ENCODE results near the gene SREBF1. TPM values are rescaled to one million over a fixed set of nuclear protein-coding genes. Genes with fewer than 3 reads are reported as not detected.

Gene SREBF1
- total RNA-seq, 1 experiment from 2014 or later = 298 TPM

DNA sequence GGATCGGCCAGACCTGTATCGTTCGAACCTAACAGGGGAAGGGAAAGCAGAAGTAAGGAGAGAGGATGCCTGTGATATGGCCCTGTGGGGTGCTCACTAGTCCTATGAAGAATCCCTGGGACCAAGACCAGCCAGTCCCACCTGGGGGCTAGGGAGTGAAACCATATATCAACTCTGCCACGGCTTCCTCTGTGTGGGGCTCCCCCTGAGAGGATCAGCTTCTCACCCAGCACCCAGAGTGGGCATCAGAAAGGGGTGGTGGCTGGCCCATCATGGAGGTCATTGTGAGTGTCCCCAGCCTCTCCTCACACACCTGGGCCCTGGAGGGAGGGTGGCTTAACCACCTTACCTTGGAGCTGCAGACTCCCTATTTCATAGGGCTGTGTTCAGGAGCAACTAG is 30.1 kb upstream of the SREBF1 start:
- H3K9ac ChIP-seq (ENCODE audit: low read length) = no peak overlapping the region
- H3K36me3 ChIP-seq (ENCODE audit: control insufficient read depth in 1 of 2, insufficient read depth in 2 of 2, low read length in 2 of 2) = 0 out of 4 replicates have a peak, but pooled peaks cover 0 to 2% of the 10 kb centered on the region in 2 experiments
- H2AFZ ChIP-seq (ENCODE audit: low read depth, low read length, poor library complexity, severe bottlenecking) = no peak overlapping the region
- RAD21 ChIA-PET (ENCODE audit: low non-redundant PET in 1 of 2, low total read pairs in 2 of 2, uncharacterized antibody in 2 of 2, unreplicated experiment in 2 of 2) = no interaction called here
- H3K4me2 ChIP-seq (ENCODE audit: low read length) = no peak overlapping the region
- H3K27me3 ChIP-seq (ENCODE audit: insufficient read depth, low read length) = no peaks in the 10 kb centered on the region
- ATAC-seq (no peak), DNase-seq (ENCODE audit: low read depth, low spot score) (no peak)
- H3K9me2 ChIP-seq (ENCODE audit: insufficient read depth) = no peaks in the 10 kb centered on the region
- no peak overlapping the region for H3K4me3 ChIP-seq (replicated peaks in 1 of 2; ENCODE audit: low read depth in 1 of 2, low read length in 2 of 2)
- no peak overlapping the region for H3K27ac ChIP-seq (ENCODE audit: low read depth, low read length)
- peaks cover 8 to 10% of the 10 kb centered on the region in 2 experiments; a peak in 3 of 4 replicates for H3K4me1 ChIP-seq (ENCODE audit: control insufficient read depth in 1 of 2, insufficient read depth in 2 of 2, low read length in 2 of 2)
- BruUV-seq (replicated peaks) = no TSS peak
- TF ChIP-seq, protein P1, sequence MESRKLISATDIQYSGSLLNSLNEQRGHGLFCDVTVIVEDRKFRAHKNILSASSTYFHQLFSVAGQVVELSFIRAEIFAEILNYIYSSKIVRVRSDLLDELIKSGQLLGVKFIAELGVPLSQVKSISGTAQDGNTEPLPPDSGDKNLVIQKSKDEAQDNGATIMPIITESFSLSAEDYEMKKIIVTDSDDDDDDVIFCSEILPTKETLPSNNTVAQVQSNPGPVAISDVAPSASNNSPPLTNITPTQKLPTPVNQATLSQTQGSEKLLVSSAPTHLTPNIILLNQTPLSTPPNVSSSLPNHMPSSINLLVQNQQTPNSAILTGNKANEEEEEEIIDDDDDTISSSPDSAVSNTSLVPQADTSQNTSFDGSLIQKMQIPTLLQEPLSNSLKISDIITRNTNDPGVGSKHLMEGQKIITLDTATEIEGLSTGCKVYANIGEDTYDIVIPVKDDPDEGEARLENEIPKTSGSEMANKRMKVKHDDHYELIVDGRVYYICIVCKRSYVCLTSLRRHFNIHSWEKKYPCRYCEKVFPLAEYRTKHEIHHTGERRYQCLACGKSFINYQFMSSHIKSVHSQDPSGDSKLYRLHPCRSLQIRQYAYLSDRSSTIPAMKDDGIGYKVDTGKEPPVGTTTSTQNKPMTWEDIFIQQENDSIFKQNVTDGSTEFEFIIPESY (IDR thresholded peaks at IDR 0.05; ENCODE audit: extremely low read depth, insufficient replicate concordance, low read length) = no peak
- TF ChIP-seq, protein P2, sequence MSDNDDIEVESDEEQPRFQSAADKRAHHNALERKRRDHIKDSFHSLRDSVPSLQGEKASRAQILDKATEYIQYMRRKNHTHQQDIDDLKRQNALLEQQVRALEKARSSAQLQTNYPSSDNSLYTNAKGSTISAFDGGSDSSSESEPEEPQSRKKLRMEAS (IDR thresholded peaks at IDR 0.05) = no peak
- no peak for TF ChIP-seq CEBPB (IDR thresholded peaks at IDR 0.05; ENCODE audit: low read depth)
- no peaks in the 10 kb centered on the region for H3K79me2 ChIP-seq (ENCODE audit: insufficient read depth, low read length)
- CTCF ChIA-PET = no interaction called here
- H3K9me3 ChIP-seq (ENCODE audit: control insufficient read depth in 1 of 2, insufficient read depth in 1 of 2, low read depth in 1 of 2, low read length in 2 of 2) = no peaks in the 10 kb centered on the region
- intact Hi-C loops (cut with micrococcal nuclease) = loop anchor here (10.0 kb wide), 1 partner anchor 512 kb away; no protein-coding TSS in a partner anchor
- no peaks in the 10 kb centered on the region for H4K20me1 ChIP-seq (ENCODE audit: insufficient read depth)
- POLR2A ChIA-PET = no interaction called here

DNA sequence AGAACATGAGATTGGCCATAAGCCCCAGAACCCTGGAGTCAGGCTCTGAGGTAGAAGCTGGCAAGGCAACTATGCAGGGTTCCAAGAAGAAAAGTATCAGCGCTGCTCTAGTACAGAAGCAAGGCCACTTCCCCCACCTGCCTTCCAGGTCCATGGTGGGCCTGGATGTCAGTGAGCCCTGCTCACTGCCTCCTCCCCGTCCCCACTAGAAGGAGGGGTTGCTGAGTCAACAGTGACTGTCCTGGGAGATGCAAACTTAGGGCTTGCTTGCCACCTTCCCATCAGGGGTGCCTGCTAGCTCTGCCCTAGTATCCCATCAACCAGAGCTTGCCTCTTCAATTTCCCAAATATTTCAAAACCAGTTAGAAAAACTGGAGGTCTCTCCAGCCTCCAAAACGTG is 29.6 kb upstream of the SREBF1 start:
- Histone ChIP-seq H3K79me2 (ENCODE audit: insufficient read depth, low read length) (no peaks in the 10 kb centered on the region), H3K27ac (ENCODE audit: low read depth, low read length) (no peak overlapping the region), H3K36me3 (ENCODE audit: control insufficient read depth in 1 of 2, insufficient read depth in 2 of 2, low read length in 2 of 2) (0 out of 4 replicates have a peak, but pooled peaks cover 0 to 2% of the 10 kb centered on the region in 2 experiments), H3K4me3 (replicated peaks in 1 of 2; ENCODE audit: low read depth in 1 of 2, low read length in 2 of 2) (no peak overlapping the region), H4K20me1 (ENCODE audit: insufficient read depth) (no peaks in the 10 kb centered on the region), H2AFZ (ENCODE audit: low read depth, low read length, poor library complexity, severe bottlenecking) (no peak overlapping the region), H3K9me3 (ENCODE audit: control insufficient read depth in 1 of 2, insufficient read depth in 1 of 2, low read depth in 1 of 2, low read length in 2 of 2) (no peaks in the 10 kb centered on the region), H3K9me2 (ENCODE audit: insufficient read depth) (no peaks in the 10 kb centered on the region), H3K27me3 (ENCODE audit: insufficient read depth, low read length) (no peaks in the 10 kb centered on the region), H3K9ac (ENCODE audit: low read length) (no peak overlapping the region), H3K4me2 (ENCODE audit: low read length) (no peak overlapping the region), H3K4me1 (ENCODE audit: control insufficient read depth in 1 of 2, insufficient read depth in 2 of 2, low read length in 2 of 2) (peaks cover 8 to 10% of the 10 kb centered on the region in 2 experiments; a peak in 3 of 4 replicates)
- ChIA-PET RAD21 (ENCODE audit: low non-redundant PET in 1 of 2, low total read pairs in 2 of 2, uncharacterized antibody in 2 of 2, unreplicated experiment in 2 of 2) (no interaction called here), POLR2A (no interaction called here), CTCF (no interaction called here)
- ATAC-seq (no peak), DNase-seq (ENCODE audit: low read depth, low spot score) (no peak)
- intact Hi-C loops (cut with micrococcal nuclease) = loop anchor here (10.0 kb wide), 1 partner anchor 512 kb away; no protein-coding TSS in a partner anchor
- BruUV-seq (replicated peaks) = no TSS peak
- TF ChIP-seq SRF (IDR thresholded peaks at IDR 0.05; ENCODE audit: low read depth) (no peak), JUND (IDR thresholded peaks at IDR 0.05) (no peak), CBX3 (IDR thresholded peaks at IDR 0.05; ENCODE audit: low read depth) (no peak), FOSL1 (IDR thresholded peaks at IDR 0.05; ENCODE audit: low read depth) (no peak), POLR2AphosphoS5 (IDR thresholded peaks at IDR 0.05; ENCODE audit: low read depth, low read length) (no peak), RAD21 (IDR thresholded peaks at IDR 0.05; ENCODE audit: low read depth) (no peak), YY1 (IDR thresholded peaks at IDR 0.05; ENCODE audit: extremely low read depth, insufficient replicate concordance, low read depth, low read length) (no peak), EZH2 (IDR thresholded peaks at IDR 0.05) (no peak)
- TF ChIP-seq, protein P1 (IDR thresholded peaks at IDR 0.05; ENCODE audit: extremely low read depth, insufficient replicate concordance, low read length) = no peak
- TF ChIP-seq, protein P3, sequence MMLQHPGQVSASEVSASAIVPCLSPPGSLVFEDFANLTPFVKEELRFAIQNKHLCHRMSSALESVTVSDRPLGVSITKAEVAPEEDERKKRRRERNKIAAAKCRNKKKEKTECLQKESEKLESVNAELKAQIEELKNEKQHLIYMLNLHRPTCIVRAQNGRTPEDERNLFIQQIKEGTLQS (IDR thresholded peaks at IDR 0.05) = no peak

Data from HCT116 (cell line).